Fibroblast of peridontal ligament (primary cell): Measurements from ENCODE around the gene TIMM9.
"Not testable (repeated sequence)": the region's sequence is repeated elsewhere in the genome, so short reads cannot be mapped to it uniquely, and the experiment has no call there.

Source experiments
- DNase-seq: peaks from one replicate; pipeline ENCODE4 v3.0.0-alpha.2; 2010; ENCODE audit errors: extremely low read depth

Gene TIMM9

DNA sequence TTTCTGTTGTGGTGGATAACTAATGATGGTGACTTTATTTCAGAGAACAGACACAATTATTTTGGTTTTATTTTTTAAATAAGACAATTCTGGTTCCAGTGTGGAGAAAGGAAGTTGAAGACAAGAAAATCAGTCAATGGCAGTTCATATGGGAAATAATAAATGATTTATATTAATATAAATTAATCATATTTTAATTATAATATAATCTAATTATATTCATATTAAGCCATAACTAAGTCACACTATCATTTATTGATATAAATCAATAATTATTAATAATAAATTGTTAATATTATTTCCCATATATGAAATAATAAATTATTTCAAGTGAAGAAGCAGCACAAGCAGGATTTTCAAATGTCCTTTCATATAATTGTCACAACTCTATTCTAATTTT is 28.8 kb downstream of the TIMM9 start:
- no peak for DNase-seq

GRCh38 chr14:58397156-58397555 is 30.2 kb downstream of the TIMM9 start:
- no peak for DNase-seq

- DNase-seq = peak; percentile 33
These were observed 31.2 kb downstream of the TIMM9 start, which contains the start of gene TOMM20L for GRCh38 chr14:58395812-58396788. TSS of gene TOMM20L (plus strand) at chr14:58395930. CDS start at chr14:58395958, 28 bp downstream.

DNA sequence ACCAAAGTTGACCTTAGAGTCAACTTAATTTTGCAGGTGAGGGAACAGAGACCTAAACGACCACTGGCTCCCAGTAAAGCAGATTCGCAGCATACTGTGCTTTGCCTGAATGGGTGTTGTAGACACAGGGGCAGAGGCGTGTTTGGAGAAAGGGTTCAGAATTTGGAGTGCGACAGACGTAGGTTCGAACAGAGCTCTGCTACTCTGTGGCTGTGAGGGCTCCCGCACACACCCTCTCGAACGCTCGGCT is 31.8 kb downstream of the TIMM9 start:
- DNase-seq = no peak

GRCh38 chr14:58390830-58391229 is 36.5 kb downstream of the TIMM9 start:
- DNase-seq = no peak

GRCh38 chr14:58376791-58377190 is 50.5 kb downstream of the TIMM9 start:
- no peak for DNase-seq

- peak; percentile 45 for DNase-seq
These were observed 58.4 kb downstream of the TIMM9 start for GRCh38 chr14:58368956-58369355.

GRCh38 chr14:58367296-58367695 is 60.0 kb downstream of the TIMM9 start:
- no peak for DNase-seq

GRCh38 chr14:58364316-58364715 is 63.0 kb downstream of the TIMM9 start:
- DNase-seq = no peak

GRCh38 chr14:58362798-58363412 is 64.4 kb downstream of the TIMM9 start:
- peak; percentile 34 for DNase-seq

DNA sequence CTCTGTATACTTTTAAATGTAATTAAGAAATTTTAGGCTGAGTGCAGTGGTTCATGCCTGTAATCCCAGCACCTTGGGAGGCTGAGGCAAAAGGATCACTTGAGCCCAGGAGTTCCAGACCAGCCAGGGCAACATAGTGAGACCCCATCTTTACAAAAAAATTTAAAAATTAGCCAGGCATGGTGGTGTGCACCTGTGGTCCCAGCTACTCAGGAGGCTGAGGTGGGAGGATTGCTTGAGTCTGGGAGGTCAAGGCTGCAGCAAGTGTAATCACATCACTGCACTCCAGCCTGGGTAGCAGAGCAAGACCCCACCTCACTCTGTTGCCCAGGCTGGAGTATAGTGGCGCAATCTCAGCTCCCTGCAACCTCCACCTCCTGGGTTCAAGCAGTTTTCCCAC is 65.1 kb downstream of the TIMM9 start:
- not testable (repeated sequence) for DNase-seq
